HAP-1 (cell line): ENCODE results near the gene ZNF324.
A peak's percentile ranks its signal among the peaks of the same experiment; 100 is the strongest.
"Not testable (repeated sequence)": the region's sequence is repeated elsewhere in the genome, so short reads cannot be mapped to it uniquely, and the experiment has no call there.

Experiments
- DNase-seq, 2 experiments: peaks; one replicate each; pipeline ENCODE4 v3.0.0-alpha.2; 2016 to 2020; ENCODE audit warnings: low spot score in 2 of 2
- H3K27me3 ChIP-seq: fragments of 250-450 bp; sonication (Bioruptor Pico); 2 replicates; pipeline ENCODE4 v1.5.1; 2020; ENCODE audit warnings: low read depth, mild to moderate bottlenecking, moderate library complexity
- H3K36me3 ChIP-seq: fragments of 250-450 bp; sonication (Bioruptor Pico); replicated peaks from 2 replicates; pipeline ENCODE4 v1.5.1; 2020; ENCODE audit warnings: mild to moderate bottlenecking
- H3K4me1 ChIP-seq: fragments of 250-450 bp; sonication (Bioruptor Pico); 2 replicates; pipeline ENCODE4 v1.5.1; 2020; ENCODE audit warnings: mild to moderate bottlenecking
- H3K4me3 ChIP-seq: fragments of 250-450 bp; sonication (Bioruptor Pico); 2 replicates; pipeline ENCODE4 v1.5.1; 2020; ENCODE audit warnings: mild to moderate bottlenecking, moderate library complexity
- H3K9me3 ChIP-seq: fragments of 250-450 bp; sonication (Bioruptor Pico); 2 replicates; pipeline ENCODE4 v1.5.1; 2020; ENCODE audit warnings: mild to moderate bottlenecking, moderate library complexity
- in situ Hi-C: fragments of 300-500 bp; cut with MboI; formaldehyde crosslinking; loops from 3 replicates; pipeline ENCODE4 v1.14.3; 2020; ENCODE audit warnings: low sequenced_read_pairs, inconsistent platforms, mixed read lengths

The ZNF324 gene

GRCh38 chr19:58456111-58456510, 10.8 kb upstream of the ZNF324 start:
- Histone ChIP-seq H3K4me1 (peaks cover 7% of the 10 kb centered on the region), H3K4me3 (no peak overlapping the region), H3K27me3 (no peaks in the 10 kb centered on the region), H3K36me3 (peaks cover 6% of the 10 kb centered on the region; the same call in 1 of the 2 replicates), H3K9me3 (no peaks in the 10 kb centered on the region; the same call in 1 of the 2 replicates)
- DNase-seq, result no peak
- in situ Hi-C loops, result no loop called here

- Histone ChIP-seq H3K36me3 (peaks cover 6% of the 10 kb centered on the region; the same call in 1 of the 2 replicates), H3K27me3 (no peaks in the 10 kb centered on the region), H3K4me1 (peaks cover 13% of the 10 kb centered on the region), H3K9me3 (no peaks in the 10 kb centered on the region; the same call in 1 of the 2 replicates), H3K4me3 (no peak overlapping the region)
- in situ Hi-C loops, result no loop called here
- DNase-seq, result no peak
Measured at GRCh38 chr19:58460039-58460438, 6.8 kb upstream of the ZNF324 start.

GRCh38 chr19:58466089-58466759, 656 bp upstream of the ZNF324 start:
- in situ Hi-C loops, result no loop called here
- DNase-seq, result no peak
- H3K9me3 ChIP-seq, result no peaks in the 10 kb centered on the region
- peaks cover 14% of the 10 kb centered on the region for H3K4me1 ChIP-seq
- H3K27me3 ChIP-seq, result no peaks in the 10 kb centered on the region
- no peaks in the 10 kb centered on the region; the same call in 1 of the 2 replicates for H3K36me3 ChIP-seq
- H3K4me3 ChIP-seq, result peak overlapping the region; percentile 78

- in situ Hi-C loops, result no loop called here
- Histone ChIP-seq H3K27me3 (no peaks in the 10 kb centered on the region), H3K4me3 (peak overlapping the region; percentile 78), H3K36me3 (peaks cover 14% of the 10 kb centered on the region), H3K9me3 (no peaks in the 10 kb centered on the region), H3K4me1 (peaks cover 10% of the 10 kb centered on the region)
- DNase-seq, result no peak
Measured at GRCh38 chr19:58468216-58468839, 1.4 kb downstream of the ZNF324 start.

GRCh38 chr19:58469241-58470013, 2.5 kb downstream of the ZNF324 start:
- H3K4me3 ChIP-seq, result no peak overlapping the region
- H3K27me3 ChIP-seq, result no peaks in the 10 kb centered on the region
- no peak for DNase-seq
- no peaks in the 10 kb centered on the region for H3K9me3 ChIP-seq
- peaks cover 10% of the 10 kb centered on the region for H3K4me1 ChIP-seq
- in situ Hi-C loops, result no loop called here
- peaks cover 17% of the 10 kb centered on the region for H3K36me3 ChIP-seq

- H3K27me3 ChIP-seq, in situ Hi-C loops, DNase-seq, H3K9me3 ChIP-seq, H3K4me3 ChIP-seq: not testable (repeated sequence)
- Histone ChIP-seq H3K4me1 (peaks cover 13% of the 10 kb centered on the region), H3K36me3 (peaks cover 17% of the 10 kb centered on the region)
Measured at GRCh38 chr19:58470837-58471543, 4.1 kb downstream of the ZNF324 start.

- no peak for DNase-seq
- no peak overlapping the region for H3K4me3 ChIP-seq
Measured at GRCh38 chr19:58471736-58472135, 4.9 kb downstream of the ZNF324 start.

GRCh38 chr19:58473775-58474174, 6.9 kb downstream of the ZNF324 start:
- in situ Hi-C loops, result no loop called here

More at GRCh38 chr19:58471736-58472135, 4.9 kb downstream of the ZNF324 start:
- peaks cover 14% of the 10 kb centered on the region for H3K4me1 ChIP-seq
- peaks cover 17% of the 10 kb centered on the region for H3K36me3 ChIP-seq
- no peaks in the 10 kb centered on the region for H3K27me3 ChIP-seq
- in situ Hi-C loops, result no loop called here
- H3K9me3 ChIP-seq, result no peaks in the 10 kb centered on the region

GRCh38 chr19:58474291-58474996, 7.6 kb downstream of the ZNF324 start:
- peaks cover 17% of the 10 kb centered on the region for H3K36me3 ChIP-seq
- H3K9me3 ChIP-seq, result no peaks in the 10 kb centered on the region
- H3K4me3 ChIP-seq, result no peak overlapping the region
- no peak for DNase-seq
- H3K27me3 ChIP-seq, result no peaks in the 10 kb centered on the region
- in situ Hi-C loops, result no loop called here
- H3K4me1 ChIP-seq, result peaks cover 9% of the 10 kb centered on the region

More at GRCh38 chr19:58473775-58474174, 6.9 kb downstream of the ZNF324 start:
- H3K36me3 ChIP-seq, result peaks cover 17% of the 10 kb centered on the region
- no peak overlapping the region for H3K4me3 ChIP-seq
- no peak for DNase-seq
- H3K9me3 ChIP-seq, result no peaks in the 10 kb centered on the region
- H3K4me1 ChIP-seq, result peaks cover 9% of the 10 kb centered on the region
- H3K27me3 ChIP-seq, result no peaks in the 10 kb centered on the region

- Histone ChIP-seq H3K4me1 (peaks cover 9% of the 10 kb centered on the region), H3K36me3 (peaks cover 17% of the 10 kb centered on the region), H3K9me3 (no peaks in the 10 kb centered on the region), H3K27me3 (no peaks in the 10 kb centered on the region), H3K4me3 (peak overlapping the region; percentile 48)
- in situ Hi-C loops, result no loop called here
- no peak for DNase-seq
Measured at GRCh38 chr19:58474997-58475713, 8.3 kb downstream of the ZNF324 start.

GRCh38 chr19:58475714-58476497, 9.0 kb downstream of the ZNF324 start, which contains the start of gene ZNF446:
Gene ZNF446 (plus strand): TSS chr19:58476352. CDS start chr19:58477219, 867 bp downstream.
- Histone ChIP-seq H3K9me3 (no peaks in the 10 kb centered on the region), H3K27me3 (no peaks in the 10 kb centered on the region), H3K4me1 (peaks cover 9% of the 10 kb centered on the region), H3K36me3 (peaks cover 17% of the 10 kb centered on the region), H3K4me3 (peak within 1 kb of the TSS; percentile 48)
- DNase-seq, result peak; percentile 92 to 97
- in situ Hi-C loops, result no loop called here

GRCh38 chr19:58476498-58477015, 9.7 kb downstream of the ZNF324 start:
- in situ Hi-C loops, result no loop called here
- H3K4me1 ChIP-seq, result peaks cover 9% of the 10 kb centered on the region
- H3K36me3 ChIP-seq, result peaks cover 21% of the 10 kb centered on the region
- no peak for DNase-seq
- H3K27me3 ChIP-seq, result no peaks in the 10 kb centered on the region
- H3K9me3 ChIP-seq, result no peaks in the 10 kb centered on the region
- peak overlapping the region; percentile 48 for H3K4me3 ChIP-seq
